Measurements from ENCODE around the gene PXT1. TPM values are rescaled to one million over a fixed set of nuclear protein-coding genes. Genes with fewer than 3 reads are reported as not detected.

Gene PXT1
- total and polyA plus RNA-seq, 2 donors (not counting 1 experiment from before 2014, with no cell fraction given) = 0.52 TPM; not detected in 1

- 90% methylated on average over 1 of the region's 1 CpG for WGBS (ENCODE audit: insufficient coverage)
- Histone ChIP-seq H3K36me3 (replicated peaks in 1 of 2; ENCODE audit: control extremely low read depth in 1 of 2, control insufficient read depth in 1 of 2, extremely low read depth in 1 of 2, insufficient read depth in 2 of 2, low read length in 1 of 2) (no peaks in the 10 kb centered on the region), H3K27ac (ENCODE audit: low read length in 2 of 2) (no peak overlapping the region), H3K9me3 (ENCODE audit: control extremely low read depth in 1 of 3, control insufficient read depth in 2 of 3, insufficient read depth in 1 of 3, low read length in 2 of 3) (no peaks in the 10 kb centered on the region), H3K4me1 (ENCODE audit: control insufficient read depth in 2 of 2, insufficient read depth in 2 of 2, low read length in 2 of 2) (peaks cover 3 to 4% of the 10 kb centered on the region in 2 donors), H4K20me1 (ENCODE audit: control insufficient read depth, insufficient read depth, low read length, poor library complexity, severe bottlenecking) (no peaks in the 10 kb centered on the region), H3K4me3 (ENCODE audit: control extremely low read depth in 1 of 5, extremely low read depth in 1 of 5, insufficient read depth in 1 of 5, low read depth in 2 of 5, low read length in 4 of 5) (no peak overlapping the region), H2AFZ (ENCODE audit: insufficient read depth, low read depth, low read length, poor library complexity, severe bottlenecking) (no peak overlapping the region), H3K27me3 (replicated peaks in 1 of 4; ENCODE audit: control extremely low read depth in 1 of 4, control insufficient read depth in 3 of 4, insufficient read depth in 4 of 4, low read length in 3 of 4) (no peaks in the 10 kb centered on the region), H3K4me2 (replicated peaks; ENCODE audit: low read depth, low read length, poor library complexity, severe bottlenecking) (no peak overlapping the region), H3K79me2 (ENCODE audit: control insufficient read depth, insufficient read depth, low read length) (no peaks in the 10 kb centered on the region), H3K9ac (ENCODE audit: low read length) (no peak overlapping the region)
- no peak overlapping the region for H3K4me3 Mint-ChIP-seq
- no peak for TF ChIP-seq CTCF (IDR thresholded peaks at IDR 0.05)
- TF ChIP-seq EZH2 (IDR thresholded peaks at IDR 0.05; ENCODE audit: borderline replicate concordance, insufficient read depth, low read depth, low read length, poor library complexity, severe bottlenecking) = no peak
- H3K27me3 Mint-ChIP-seq = no peaks in the 10 kb centered on the region
- intact Hi-C loops (cut with micrococcal nuclease) = no loop called here
- H3K9me3 Mint-ChIP-seq (ENCODE audit: insufficient read depth) = no peaks in the 10 kb centered on the region
- H3K27ac Mint-ChIP-seq = no peak overlapping the region
- POLR2A ChIA-PET = no interaction called here
- ATAC-seq (ENCODE audit: low read depth) (no peak), DNase-seq (no peak)
- CTCF ChIA-PET = no interaction called here
- peaks cover 6% of the 10 kb centered on the region for H3K4me1 Mint-ChIP-seq
Observed at GRCh38 chr6:36436466-36436865, 6.2 kb downstream of the PXT1 start.

GRCh38 chr6:36432151-36432671 lies 10.4 kb downstream of the PXT1 start:
- Histone ChIP-seq H3K4me2 (replicated peaks; ENCODE audit: low read depth, low read length, poor library complexity, severe bottlenecking) (no peak overlapping the region), H2AFZ (ENCODE audit: insufficient read depth, low read depth, low read length, poor library complexity, severe bottlenecking) (no peak overlapping the region), H3K27me3 (replicated peaks in 1 of 4; ENCODE audit: control extremely low read depth in 1 of 4, control insufficient read depth in 3 of 4, insufficient read depth in 4 of 4, low read length in 3 of 4) (no peaks in the 10 kb centered on the region), H3K9ac (ENCODE audit: low read length) (no peak overlapping the region), H3K36me3 (replicated peaks in 1 of 2; ENCODE audit: control extremely low read depth in 1 of 2, control insufficient read depth in 1 of 2, extremely low read depth in 1 of 2, insufficient read depth in 2 of 2, low read length in 1 of 2) (no peaks in the 10 kb centered on the region), H4K20me1 (ENCODE audit: control insufficient read depth, insufficient read depth, low read length, poor library complexity, severe bottlenecking) (no peaks in the 10 kb centered on the region), H3K27ac (ENCODE audit: low read length in 2 of 2) (no peak overlapping the region), H3K9me3 (ENCODE audit: control extremely low read depth in 1 of 3, control insufficient read depth in 2 of 3, insufficient read depth in 1 of 3, low read length in 2 of 3) (no peaks in the 10 kb centered on the region), H3K4me1 (ENCODE audit: control insufficient read depth in 2 of 2, insufficient read depth in 2 of 2, low read length in 2 of 2) (no peaks in the 10 kb centered on the region), H3K4me3 (ENCODE audit: control extremely low read depth in 1 of 5, extremely low read depth in 1 of 5, insufficient read depth in 1 of 5, low read depth in 2 of 5, low read length in 4 of 5) (no peak overlapping the region), H3K79me2 (ENCODE audit: control insufficient read depth, insufficient read depth, low read length) (no peaks in the 10 kb centered on the region)
- H3K4me3 Mint-ChIP-seq = no peak overlapping the region
- no peaks in the 10 kb centered on the region for H3K9me3 Mint-ChIP-seq (ENCODE audit: insufficient read depth)
- H3K4me1 Mint-ChIP-seq = peaks cover under 1% of the 10 kb centered on the region
- H3K27ac Mint-ChIP-seq = no peak overlapping the region
- ATAC-seq (ENCODE audit: low read depth) (no peak), DNase-seq (no peak)
- intact Hi-C loops (cut with micrococcal nuclease) = no loop called here
- ChIA-PET CTCF (interaction anchor here (1.2 kb wide), 1 partner anchor 56 kb away, joined by 3 read pairs; no protein-coding TSS in a partner anchor), POLR2A (no interaction called here)
- TF ChIP-seq EZH2 (IDR thresholded peaks at IDR 0.05; ENCODE audit: borderline replicate concordance, insufficient read depth, low read depth, low read length, poor library complexity, severe bottlenecking) (no peak), CTCF (IDR thresholded peaks at IDR 0.05) (no peak)
- 82% methylated on average over 2 of the region's 4 CpGs for WGBS (ENCODE audit: insufficient coverage)
- no peaks in the 10 kb centered on the region for H3K27me3 Mint-ChIP-seq
